Eye (tissue), 1 donor: Measurements from ENCODE around the gene DNAH14.
"Not testable (repeated sequence)": the region's sequence is repeated elsewhere in the genome, so short reads cannot be mapped to it uniquely, and the experiment has no call there.

Source experiments
- DNase-seq: peaks from one replicate; pipeline ENCODE4 v3.0.0-alpha.2; 2015

The DNAH14 gene

DNA sequence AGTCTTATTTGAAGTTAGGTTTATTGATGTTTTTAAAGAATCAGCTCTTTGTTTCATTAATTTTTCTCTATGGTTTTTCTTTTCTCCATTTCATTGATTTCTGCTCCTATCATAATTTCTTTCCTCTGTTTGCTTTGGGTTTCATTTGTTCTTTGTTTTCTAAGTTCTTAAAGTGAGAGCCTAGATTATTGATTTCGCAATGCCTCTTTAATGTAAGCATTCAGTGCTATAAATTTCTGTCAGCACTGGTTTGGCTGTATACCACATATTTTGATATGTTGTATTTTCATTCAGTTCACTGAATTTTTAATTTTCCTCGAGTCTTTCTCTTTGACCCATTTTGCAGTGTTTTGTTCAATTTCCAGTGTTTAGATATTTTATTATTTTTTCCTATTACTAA lies 68.7 kb downstream of the DNAH14 start:
- DNase-seq = no peak

DNA sequence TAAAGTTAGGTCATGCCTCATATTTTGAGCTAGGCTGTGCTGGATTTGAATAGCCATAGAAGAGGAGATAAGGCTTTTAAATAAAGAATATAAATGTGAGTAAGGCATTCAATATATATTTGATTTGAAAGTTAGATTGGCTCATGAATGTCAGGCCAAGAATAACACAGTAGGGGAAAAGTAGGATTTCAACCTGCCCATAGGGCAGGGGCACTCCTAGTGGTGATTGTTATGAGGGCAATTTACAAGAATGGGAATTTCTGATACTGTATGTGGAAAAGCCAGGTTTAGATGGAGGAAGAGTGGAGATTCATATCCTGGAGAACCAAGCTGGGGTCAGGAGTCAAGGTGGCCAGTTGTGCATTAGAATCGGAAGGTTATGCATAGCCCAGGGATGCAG lies 74.9 kb downstream of the DNAH14 start:
- no peak for DNase-seq

GRCh38 chr1:225006352-225006751 lies 76.9 kb downstream of the DNAH14 start:
- not testable (repeated sequence) for DNase-seq

DNA sequence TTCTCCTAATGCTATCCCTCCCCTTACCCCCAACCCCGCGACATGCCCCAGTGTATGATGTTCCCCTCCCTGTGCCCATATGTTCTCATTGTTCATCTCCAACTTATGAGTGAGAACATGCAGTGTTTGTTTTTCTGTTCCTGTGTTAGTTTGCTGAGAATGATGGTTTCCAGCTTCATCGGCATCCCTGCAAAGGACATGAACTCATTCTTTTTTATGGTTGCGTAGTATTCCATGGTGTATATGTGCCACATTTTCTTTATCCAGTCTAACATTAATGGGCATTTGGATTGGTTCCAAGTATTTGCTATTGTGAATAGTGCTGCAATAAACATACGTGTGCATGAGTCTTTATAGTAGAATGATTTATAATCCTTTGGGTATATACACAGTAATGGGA lies 78.6 kb downstream of the DNAH14 start:
- not testable (repeated sequence) for DNase-seq

DNA sequence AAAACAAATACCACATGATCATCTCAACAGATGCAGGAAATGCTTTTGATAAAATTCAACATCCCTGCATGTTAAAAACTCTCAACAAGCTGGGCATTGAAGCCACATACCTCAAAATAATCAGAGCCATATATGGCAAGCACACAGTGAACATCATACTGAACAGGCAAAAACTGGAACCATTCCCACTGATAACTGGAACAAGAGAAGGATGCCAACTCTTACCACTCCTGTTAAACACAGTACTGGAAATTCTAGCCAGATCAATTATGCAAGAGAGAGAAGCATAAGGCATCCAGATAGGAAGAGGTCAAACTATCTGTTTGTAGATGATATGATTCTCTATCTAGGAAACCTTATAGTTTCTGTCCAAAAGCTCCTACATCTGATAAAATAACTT lies 91.6 kb downstream of the DNAH14 start:
- DNase-seq = no peak

GRCh38 chr1:225026701-225027100 lies 97.2 kb downstream of the DNAH14 start:
- no peak for DNase-seq

GRCh38 chr1:225036441-225036840 lies 107.0 kb downstream of the DNAH14 start:
- DNase-seq = not testable (repeated sequence)

DNA sequence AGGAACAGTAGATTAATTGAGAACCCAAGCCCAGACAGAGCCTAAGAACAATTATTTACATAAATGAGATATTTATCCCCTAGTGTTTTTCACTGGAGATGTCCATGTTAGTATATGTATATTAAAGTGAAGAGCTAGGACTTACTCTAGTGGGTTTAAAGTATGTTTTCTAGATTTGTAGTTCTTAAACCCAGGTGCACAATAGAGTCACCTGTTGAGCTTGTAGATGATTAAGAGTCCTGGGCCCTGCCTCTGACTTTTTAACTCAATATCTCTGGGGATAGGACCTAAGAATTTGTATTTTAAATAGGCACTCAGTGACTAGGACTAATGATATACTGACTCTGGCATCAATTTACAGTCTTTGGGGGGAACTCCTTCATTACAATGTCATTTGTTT lies 112.8 kb downstream of the DNAH14 start:
- no peak for DNase-seq

- no peak for DNase-seq
Observed at GRCh38 chr1:225044258-225044657, 114.8 kb downstream of the DNAH14 start.

- DNase-seq = no peak
Observed at GRCh38 chr1:225049594-225049993, 120.1 kb downstream of the DNAH14 start.

DNA sequence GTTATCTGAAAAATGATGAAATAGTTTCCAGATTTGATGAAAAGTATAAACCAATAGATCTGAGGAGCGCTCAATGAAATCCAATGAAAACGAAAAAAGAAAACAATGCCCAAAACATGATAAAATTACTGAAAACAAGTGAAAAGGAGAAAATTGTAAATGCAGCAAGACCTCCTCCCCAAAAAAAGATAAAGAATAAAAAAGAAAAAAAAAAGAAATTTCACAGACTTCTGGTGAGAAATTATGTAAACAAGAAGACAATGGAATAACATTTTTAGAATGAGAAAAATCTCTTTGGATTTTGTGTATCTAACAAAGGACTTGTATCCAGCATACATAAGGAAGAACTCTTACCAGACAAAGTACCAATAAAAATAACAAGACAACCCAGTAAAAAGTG lies 134.2 kb downstream of the DNAH14 start:
- DNase-seq = no peak

DNA sequence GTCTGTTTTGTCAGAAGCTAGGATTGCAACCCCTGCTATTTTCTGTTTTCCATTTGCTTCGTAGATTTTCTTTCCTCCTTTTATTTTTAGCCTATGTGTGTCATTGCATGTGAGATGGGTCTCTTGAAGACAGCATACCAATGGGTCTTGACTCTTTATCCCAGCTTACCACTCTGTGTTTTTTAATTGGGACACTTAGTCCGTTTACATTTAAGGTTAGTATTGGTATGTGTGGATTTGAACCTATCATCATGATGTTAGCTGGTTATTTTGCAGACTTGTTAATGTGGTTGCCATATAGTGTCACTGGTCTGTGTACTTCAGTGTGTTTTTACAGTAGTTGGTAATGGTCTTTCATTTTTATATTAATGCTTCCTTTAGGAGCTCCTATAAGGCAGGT lies 141.5 kb downstream of the DNAH14 start:
- no peak for DNase-seq

DNA sequence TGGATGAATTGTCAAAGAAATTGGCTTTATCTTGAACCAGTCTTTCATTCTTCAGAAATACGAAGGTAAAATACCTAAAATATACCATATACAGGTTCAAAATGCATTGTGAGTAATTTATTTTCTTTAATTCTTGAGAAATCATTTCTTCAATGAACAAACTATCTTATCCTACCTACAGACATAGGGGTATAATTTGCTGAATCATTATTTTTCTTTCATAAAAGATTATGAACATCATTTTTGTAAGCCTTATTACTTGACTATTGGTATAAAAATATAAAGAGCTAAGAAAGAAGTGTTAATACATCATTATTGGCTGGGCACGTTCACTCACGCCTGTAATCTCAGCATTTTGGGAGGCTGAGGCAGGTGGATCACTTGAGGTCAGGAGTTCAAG lies 167.7 kb downstream of the DNAH14 start:
- DNase-seq = no peak

DNA sequence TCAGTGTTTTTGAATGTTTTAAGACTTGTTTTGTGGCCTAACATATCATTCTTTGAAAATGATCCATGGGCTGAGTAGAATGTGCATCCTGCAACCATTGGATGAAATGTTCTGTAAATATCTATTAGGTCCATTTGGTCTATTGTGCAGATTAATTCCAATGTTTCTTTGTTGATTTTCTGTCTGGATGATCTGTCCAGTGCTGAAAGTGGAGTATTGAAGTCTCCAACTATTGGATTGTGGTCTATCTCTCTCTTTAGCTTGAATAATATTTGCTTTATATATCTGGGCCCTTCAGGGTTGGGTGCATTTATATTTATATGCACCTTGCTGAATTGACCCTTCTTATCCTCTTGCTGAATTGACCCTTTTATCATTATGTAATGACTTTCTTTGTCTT lies 181.5 kb downstream of the DNAH14 start:
- DNase-seq = no peak

- DNase-seq = no peak
Observed at GRCh38 chr1:225113265-225113664, 183.8 kb downstream of the DNAH14 start.

GRCh38 chr1:225114354-225114990 lies 185.0 kb downstream of the DNAH14 start:
- DNase-seq = no peak

GRCh38 chr1:225119307-225119706 lies 189.8 kb downstream of the DNAH14 start:
- DNase-seq = no peak

GRCh38 chr1:225121095-225121494 lies 191.6 kb downstream of the DNAH14 start:
- no peak for DNase-seq

GRCh38 chr1:225131869-225132268 lies 202.4 kb downstream of the DNAH14 start:
- DNase-seq = no peak

DNA sequence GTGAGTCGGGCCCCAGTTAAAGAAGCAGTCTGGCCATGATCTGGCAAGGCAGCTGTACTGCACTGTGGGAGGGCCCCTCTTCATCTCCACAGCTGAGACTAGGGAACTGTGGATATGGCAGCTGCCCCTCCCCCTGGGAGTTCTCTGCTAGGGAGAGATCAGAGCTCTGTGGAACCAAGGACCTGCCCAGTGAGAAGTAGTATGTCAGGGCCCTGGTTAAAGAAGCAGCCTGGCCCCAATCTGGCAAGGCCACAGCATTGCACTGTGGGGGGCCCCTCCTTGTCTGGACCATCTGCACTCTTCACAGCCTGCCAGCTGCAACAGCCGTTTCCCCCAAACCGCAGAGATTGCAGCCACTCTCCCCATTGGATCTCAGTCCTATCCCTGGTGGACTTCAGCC lies 208.5 kb downstream of the DNAH14 start:
- peak; percentile 8 for DNase-seq

GRCh38 chr1:225143001-225143400 lies 213.5 kb downstream of the DNAH14 start:
- DNase-seq = peak; percentile 41

DNA sequence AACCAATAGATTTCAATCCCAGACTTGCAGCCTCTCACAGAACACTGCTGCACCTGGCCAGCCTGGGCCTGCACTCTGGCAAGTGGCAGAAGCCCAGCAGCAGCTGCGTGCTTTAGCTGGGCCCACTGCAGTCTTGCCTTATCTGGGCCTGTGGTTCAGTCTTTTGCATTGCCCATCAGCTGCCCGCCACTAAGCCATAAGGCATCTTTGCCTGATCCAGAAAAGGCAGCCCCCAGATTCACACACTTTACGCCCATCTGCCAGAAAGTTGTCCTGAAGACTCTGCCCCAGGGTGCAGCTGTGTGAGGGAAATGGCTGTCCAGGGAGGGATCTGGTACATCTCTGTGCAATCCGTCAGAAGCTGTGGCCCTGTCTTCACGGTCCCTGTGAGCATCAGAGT lies 217.0 kb downstream of the DNAH14 start:
- DNase-seq = peak; percentile 37

- DNase-seq = not testable (repeated sequence)
Observed at GRCh38 chr1:225147791-225148190, 218.3 kb downstream of the DNAH14 start.

DNA sequence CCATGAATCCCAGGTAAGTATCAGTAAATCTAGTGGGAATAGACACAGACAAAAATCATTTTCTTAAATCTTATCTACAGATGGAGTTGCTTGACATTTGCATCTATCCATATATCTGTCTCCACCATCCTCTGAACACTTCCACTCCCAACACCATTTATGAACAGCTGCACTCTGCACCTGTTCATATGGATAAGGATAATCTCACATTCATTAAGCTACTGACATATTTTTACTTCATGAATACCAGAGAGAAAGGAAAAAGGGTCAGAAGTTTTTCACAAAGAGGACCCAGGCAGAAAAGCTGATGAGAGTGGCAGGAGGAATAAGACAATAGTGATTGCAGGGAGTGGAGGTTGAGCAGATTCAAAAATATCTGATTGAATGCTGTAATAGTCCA lies 222.6 kb downstream of the DNAH14 start:
- DNase-seq = peak; percentile 10

- no peak for DNase-seq
Observed at GRCh38 chr1:225155555-225155954, 226.1 kb downstream of the DNAH14 start.

DNA sequence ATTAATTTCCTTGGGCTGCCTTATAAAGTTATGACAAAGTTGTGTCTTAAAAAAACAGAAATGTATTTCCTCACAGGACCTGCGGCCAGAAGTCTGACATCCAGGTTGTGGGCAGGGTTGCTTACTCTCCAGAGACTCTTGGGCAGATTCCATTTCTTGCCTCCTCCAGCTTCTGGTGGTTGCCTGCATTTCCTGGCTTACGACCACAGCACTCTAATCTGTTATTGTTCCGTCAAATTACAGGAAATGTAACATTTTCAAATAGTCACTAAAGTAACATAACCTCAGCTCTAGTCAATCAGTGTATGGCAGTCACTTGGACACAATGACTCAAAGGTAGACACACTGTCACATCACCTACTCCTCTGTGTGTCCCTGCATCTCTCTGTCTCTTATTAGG lies 226.8 kb downstream of the DNAH14 start:
- no peak for DNase-seq
